ENCODE data around the gene HSD17B12.

GRCh38 chr11:43905813-43906241, 225.3 kb downstream of the HSD17B12 start:
- TF ChIP-seq CTCF (IDR thresholded peaks at IDR 0.05) (no peak), POLR2A (IDR thresholded peaks at IDR 0.05) (no peak), EP300 (IDR thresholded peaks at IDR 0.05) (no peak)
